Measurements from ENCODE around the gene E2F1.

GRCh38 chr20:33654680-33655161 is 31.5 kb downstream of the E2F1 start:
- TF ChIP-seq POLR2A (IDR thresholded peaks at IDR 0.05) (no peak), CTCF (IDR thresholded peaks at IDR 0.05 in 8 of 11, conservative IDR thresholded peaks at IDR 0.05 in 3 of 11) (no peak), POLR2AphosphoS5 (IDR thresholded peaks at IDR 0.05) (no peak)

Data from spleen (tissue), 7 donors.